Measurements from ENCODE around the gene SPA17.

SPA17 gene

GRCh38 chr11:124739479-124740276 is 66.0 kb downstream of the SPA17 start, which contains the start of gene NRGN:
NRGN (plus strand) TSS chr11:124739942; CDS start chr11:124740085, 143 bp downstream.
- peak; percentile 64 for TF ChIP-seq FOXP2 (optimal IDR thresholded peaks at IDR 0.05; ENCODE audit: borderline replicate concordance, extremely low read depth, extremely low read length, insufficient read depth)
- no peak for TF ChIP-seq TAF1 (IDR thresholded peaks at IDR 0.05; ENCODE audit: borderline replicate concordance, insufficient read depth, low read length)
- TF ChIP-seq REST (IDR thresholded peaks at IDR 0.05; ENCODE audit: insufficient read depth in 1 of 2, low read depth in 2 of 2, low read length in 2 of 2), result no peak
- TF ChIP-seq POLR2AphosphoS5 (IDR thresholded peaks at IDR 0.05; ENCODE audit: low read depth, low read length), result no peak

- no peak for TF ChIP-seq REST (IDR thresholded peaks at IDR 0.05; ENCODE audit: insufficient read depth in 1 of 2, low read depth in 2 of 2, low read length in 2 of 2)
- no peak for TF ChIP-seq TAF1 (IDR thresholded peaks at IDR 0.05; ENCODE audit: borderline replicate concordance, insufficient read depth, low read length)
- no peak for TF ChIP-seq SIN3A (IDR thresholded peaks at IDR 0.05; ENCODE audit: borderline replicate concordance, insufficient read depth, low read length)
- no peak for TF ChIP-seq FOXP2 (optimal IDR thresholded peaks at IDR 0.05; ENCODE audit: borderline replicate concordance, extremely low read depth, extremely low read length, insufficient read depth)
- no peak for TF ChIP-seq POLR2AphosphoS5 (IDR thresholded peaks at IDR 0.05; ENCODE audit: low read depth, low read length)
Observed at GRCh38 chr11:124740277-124740882, 66.7 kb downstream of the SPA17 start.

- TF ChIP-seq FOXP2 (optimal IDR thresholded peaks at IDR 0.05; ENCODE audit: borderline replicate concordance, extremely low read depth, extremely low read length, insufficient read depth), result no peak
Observed at GRCh38 chr11:124742555-124742954, 68.9 kb downstream of the SPA17 start.

GRCh38 chr11:124743050-124743449 is 69.3 kb downstream of the SPA17 start:
- no peak for TF ChIP-seq POLR2AphosphoS5 (IDR thresholded peaks at IDR 0.05; ENCODE audit: low read depth, low read length)
- no peak for TF ChIP-seq REST (IDR thresholded peaks at IDR 0.05; ENCODE audit: insufficient read depth in 1 of 2, low read depth in 2 of 2, low read length in 2 of 2)
- no peak for TF ChIP-seq SIN3A (IDR thresholded peaks at IDR 0.05; ENCODE audit: borderline replicate concordance, insufficient read depth, low read length)
- no peak for TF ChIP-seq FOXP2 (optimal IDR thresholded peaks at IDR 0.05; ENCODE audit: borderline replicate concordance, extremely low read depth, extremely low read length, insufficient read depth)
- TF ChIP-seq TAF1 (IDR thresholded peaks at IDR 0.05; ENCODE audit: borderline replicate concordance, insufficient read depth, low read length), result no peak

- TF ChIP-seq TAF1 (IDR thresholded peaks at IDR 0.05; ENCODE audit: borderline replicate concordance, insufficient read depth, low read length) (no peak), SIN3A (IDR thresholded peaks at IDR 0.05; ENCODE audit: borderline replicate concordance, insufficient read depth, low read length) (no peak)
Observed at GRCh38 chr11:124745270-124745834, 71.6 kb downstream of the SPA17 start.

Measured in PFSK-1 (cell line).